Measurements from ENCODE around the gene CCNB1IP1.
"Not testable (repeated sequence)": the region's sequence is repeated elsewhere in the genome, so short reads cannot be mapped to it uniquely, and the experiment has no call there.

The CCNB1IP1 gene, protein sequence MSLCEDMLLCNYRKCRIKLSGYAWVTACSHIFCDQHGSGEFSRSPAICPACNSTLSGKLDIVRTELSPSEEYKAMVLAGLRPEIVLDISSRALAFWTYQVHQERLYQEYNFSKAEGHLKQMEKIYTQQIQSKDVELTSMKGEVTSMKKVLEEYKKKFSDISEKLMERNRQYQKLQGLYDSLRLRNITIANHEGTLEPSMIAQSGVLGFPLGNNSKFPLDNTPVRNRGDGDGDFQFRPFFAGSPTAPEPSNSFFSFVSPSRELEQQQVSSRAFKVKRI

GRCh38 chr14:20332788-20333493 lies at the start of gene CCNB1IP1:
Gene CCNB1IP1, minus strand, starts transcription at chr14:20333279. Its CDS starts 16,756 bp downstream, at chr14:20316523.
- in situ Hi-C loops (cut with MboI; ENCODE audit: low sequenced_read_pairs), result no loop called here

- in situ Hi-C loops (cut with MboI; ENCODE audit: low sequenced_read_pairs), result no loop called here
Measured at GRCh38 chr14:20382526-20382925, 49.4 kb upstream of the CCNB1IP1 start.

- in situ Hi-C loops (cut with MboI; ENCODE audit: low sequenced_read_pairs), result no loop called here
Measured at GRCh38 chr14:20381341-20381740, 48.3 kb upstream of the CCNB1IP1 start.

DNA sequence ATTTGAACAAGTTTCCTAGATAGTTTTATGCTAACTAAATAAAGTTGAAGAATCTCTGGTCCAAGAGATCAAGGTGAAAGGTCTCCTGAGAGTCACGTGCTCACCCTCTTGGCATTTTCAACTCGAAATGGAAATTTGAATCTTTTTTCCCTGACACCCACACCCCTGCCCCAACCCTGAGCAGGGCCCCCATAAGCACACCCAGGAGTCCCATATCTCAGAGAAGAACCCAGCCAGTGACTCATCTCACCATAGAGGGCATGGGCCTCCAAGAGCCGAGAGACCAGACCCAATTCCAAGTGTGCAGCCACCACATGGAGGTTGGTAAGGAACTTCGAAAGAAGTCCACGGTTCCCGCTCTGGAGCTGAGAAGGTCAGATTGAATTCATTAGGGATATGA lies 47.6 kb upstream of the CCNB1IP1 start:
- in situ Hi-C loops (cut with MboI; ENCODE audit: low sequenced_read_pairs), result no loop called here

DNA sequence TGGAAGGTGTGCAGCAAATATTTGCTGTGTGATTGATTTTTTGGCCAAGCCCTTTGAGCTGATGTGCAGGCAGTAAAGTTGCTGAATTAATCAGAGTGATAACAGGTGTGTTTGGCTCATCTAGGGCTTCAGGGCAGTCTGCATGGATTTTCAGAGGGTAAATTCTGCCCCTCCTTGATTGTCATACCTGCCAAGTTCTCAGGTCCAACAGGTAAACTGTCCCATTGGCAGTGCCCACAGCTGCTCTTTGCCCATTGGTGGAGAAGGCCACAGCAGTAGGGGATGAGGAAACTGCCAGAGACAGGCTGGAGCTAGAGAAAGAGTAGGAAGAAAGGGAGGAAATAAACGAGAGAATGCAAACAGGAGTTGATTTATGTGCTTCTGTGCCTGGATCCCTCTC lies 46.7 kb upstream of the CCNB1IP1 start:
- in situ Hi-C loops (cut with MboI; ENCODE audit: low sequenced_read_pairs), result no loop called here

DNA sequence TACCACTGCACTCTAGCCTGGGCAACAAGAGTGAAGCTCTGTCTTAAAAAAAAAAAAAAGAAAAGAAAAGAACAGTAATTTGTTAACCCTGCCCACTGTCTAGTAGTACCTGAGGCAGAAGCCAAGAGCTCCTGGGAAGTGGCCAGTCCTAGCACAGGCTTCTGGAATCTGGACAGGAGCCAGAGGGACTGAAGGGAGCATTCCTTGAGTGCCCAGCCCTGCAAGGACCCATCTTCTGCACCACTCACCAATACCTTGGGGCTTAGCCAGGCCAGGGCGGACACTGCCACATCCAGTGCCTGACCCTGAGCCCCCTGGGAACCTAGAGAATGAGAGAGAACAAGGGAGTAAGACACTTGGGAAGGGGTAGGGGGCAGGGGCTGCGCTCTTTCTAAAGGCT lies 44.1 kb upstream of the CCNB1IP1 start:
- in situ Hi-C loops (cut with MboI; ENCODE audit: low sequenced_read_pairs), result no loop called here

DNA sequence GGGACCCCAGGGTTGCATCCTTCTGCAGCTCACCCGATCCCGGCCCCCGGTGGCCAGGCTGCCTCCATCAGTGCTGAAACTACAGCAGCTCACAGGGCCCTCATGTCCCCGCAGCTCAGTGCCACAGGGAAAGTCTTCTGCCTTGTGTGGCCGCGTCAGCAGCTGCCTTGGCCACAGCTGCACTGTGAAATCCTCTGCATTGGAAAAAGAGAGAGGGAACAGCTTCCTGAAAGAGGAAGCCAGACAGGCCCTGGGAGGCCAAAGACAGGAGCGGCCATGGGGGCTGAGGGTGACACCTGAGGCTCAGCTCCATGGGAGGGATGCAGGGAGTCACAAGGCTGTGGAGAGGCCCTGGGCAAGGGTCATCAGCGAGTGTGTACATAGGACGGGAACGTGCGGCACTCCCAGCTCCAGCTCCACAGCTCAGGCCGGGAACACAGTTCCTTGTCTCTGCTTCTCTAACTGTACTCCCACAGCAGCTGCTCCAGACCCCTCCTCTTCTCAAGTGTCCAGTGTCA lies 43.1 kb upstream of the CCNB1IP1 start:
- in situ Hi-C loops (cut with MboI; ENCODE audit: low sequenced_read_pairs), result no loop called here

GRCh38 chr14:20375471-20375870 lies 42.4 kb upstream of the CCNB1IP1 start:
- in situ Hi-C loops (cut with MboI; ENCODE audit: low sequenced_read_pairs), result no loop called here

DNA sequence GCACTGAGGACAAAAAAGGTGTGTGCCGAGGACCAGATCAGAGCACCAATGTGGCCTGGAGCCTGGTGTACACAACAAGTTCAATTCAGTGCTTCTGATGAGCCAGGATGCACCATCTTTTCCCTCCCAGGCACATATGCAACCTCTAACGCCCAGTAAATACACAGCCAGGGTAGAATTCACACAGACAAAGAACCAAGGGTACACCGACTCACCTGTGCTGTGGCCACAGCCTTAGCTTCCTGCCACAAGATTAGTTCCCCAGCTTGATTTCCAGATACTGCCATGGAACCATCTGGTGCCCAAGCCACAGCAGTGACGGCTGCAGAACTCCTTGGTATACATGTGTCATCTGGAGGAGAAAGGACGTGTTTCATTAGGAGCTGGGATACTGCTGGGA lies 39.7 kb upstream of the CCNB1IP1 start:
- in situ Hi-C loops (cut with MboI; ENCODE audit: low sequenced_read_pairs), result no loop called here

DNA sequence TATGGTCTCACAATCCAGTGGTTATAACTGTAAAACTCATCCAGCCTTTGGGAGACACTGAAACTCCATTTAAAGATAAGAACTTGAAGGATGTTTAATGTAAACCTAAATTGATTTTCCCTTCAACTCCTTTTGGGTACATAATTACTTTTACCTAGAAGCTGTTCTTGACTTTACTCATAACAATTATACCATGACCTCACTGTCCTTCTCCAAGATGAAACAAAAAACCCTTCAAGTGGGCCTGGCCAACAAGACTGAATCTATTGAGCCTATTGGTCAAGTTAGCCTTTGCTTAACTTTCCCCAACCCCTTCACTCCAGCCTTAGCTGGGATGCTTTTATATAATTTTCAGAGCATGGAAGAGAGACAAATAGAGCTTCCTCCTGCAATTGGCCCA lies 32.8 kb upstream of the CCNB1IP1 start:
- in situ Hi-C loops (cut with MboI; ENCODE audit: low sequenced_read_pairs), result no loop called here

DNA sequence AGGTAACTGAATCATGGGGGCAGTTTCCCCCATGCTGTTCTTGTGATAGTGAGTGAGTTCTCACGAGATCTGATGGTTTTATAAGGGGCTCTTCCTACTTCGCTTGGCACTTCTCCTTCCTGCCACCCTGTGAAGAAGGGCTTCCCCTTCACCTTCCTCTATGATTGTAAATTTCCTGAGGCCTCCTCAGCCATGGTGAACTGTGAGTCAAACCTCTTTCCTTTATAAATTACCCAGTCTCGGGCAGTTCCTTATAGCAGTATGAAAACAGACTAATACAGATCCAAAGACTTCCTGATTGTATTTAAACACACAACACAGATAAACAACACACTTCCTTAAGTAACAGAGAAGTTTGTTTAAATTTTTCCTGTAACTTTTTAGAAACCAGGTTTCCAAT lies 25.4 kb upstream of the CCNB1IP1 start:
- in situ Hi-C loops (cut with MboI; ENCODE audit: low sequenced_read_pairs), result not testable (repeated sequence)

- in situ Hi-C loops (cut with MboI; ENCODE audit: low sequenced_read_pairs), result no loop called here
Measured at GRCh38 chr14:20356422-20356821, 23.3 kb upstream of the CCNB1IP1 start.

DNA sequence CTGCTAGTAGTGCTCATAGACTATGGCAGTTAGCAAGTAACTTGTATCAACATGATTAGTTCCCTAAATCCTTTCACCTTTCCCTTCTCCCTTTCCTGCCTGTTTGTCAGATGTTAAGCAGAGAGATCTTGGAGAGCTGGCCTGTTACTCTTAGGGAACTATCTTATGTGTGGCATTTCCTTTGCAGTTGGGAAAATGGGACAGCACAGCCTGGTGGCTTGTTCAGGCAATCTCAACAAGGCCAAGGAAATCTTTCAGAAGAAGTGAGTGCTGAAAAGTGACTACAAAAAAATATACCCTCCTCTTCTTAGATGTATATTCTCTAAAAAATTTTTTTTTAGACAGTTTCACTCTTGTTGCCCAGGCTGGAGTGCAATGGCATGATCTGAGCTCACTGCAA lies 17.8 kb upstream of the CCNB1IP1 start:
- in situ Hi-C loops (cut with MboI; ENCODE audit: low sequenced_read_pairs), result no loop called here

DNA sequence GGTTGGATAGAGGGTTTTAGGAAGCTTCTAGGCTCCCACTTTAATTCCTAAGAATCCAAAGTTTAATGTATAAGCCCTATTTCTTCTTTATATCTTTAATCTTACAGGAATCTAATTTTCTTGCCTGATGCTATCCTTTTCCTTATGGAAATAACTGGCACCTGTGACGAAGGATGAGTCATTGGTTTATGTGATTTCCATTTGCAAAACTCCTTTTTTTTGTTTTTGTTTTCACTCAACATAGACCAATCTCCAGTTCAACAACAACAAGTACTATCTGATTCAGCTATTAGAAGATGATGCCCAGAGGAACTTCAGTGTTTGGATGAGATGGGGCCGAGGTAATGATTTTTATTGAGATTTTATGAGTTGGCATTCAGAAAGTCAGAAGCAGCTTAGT lies 17.2 kb upstream of the CCNB1IP1 start:
- in situ Hi-C loops (cut with MboI; ENCODE audit: low sequenced_read_pairs), result no loop called here

- in situ Hi-C loops (cut with MboI; ENCODE audit: low sequenced_read_pairs), result no loop called here
Measured at GRCh38 chr14:20347747-20348146, 14.7 kb upstream of the CCNB1IP1 start.

DNA sequence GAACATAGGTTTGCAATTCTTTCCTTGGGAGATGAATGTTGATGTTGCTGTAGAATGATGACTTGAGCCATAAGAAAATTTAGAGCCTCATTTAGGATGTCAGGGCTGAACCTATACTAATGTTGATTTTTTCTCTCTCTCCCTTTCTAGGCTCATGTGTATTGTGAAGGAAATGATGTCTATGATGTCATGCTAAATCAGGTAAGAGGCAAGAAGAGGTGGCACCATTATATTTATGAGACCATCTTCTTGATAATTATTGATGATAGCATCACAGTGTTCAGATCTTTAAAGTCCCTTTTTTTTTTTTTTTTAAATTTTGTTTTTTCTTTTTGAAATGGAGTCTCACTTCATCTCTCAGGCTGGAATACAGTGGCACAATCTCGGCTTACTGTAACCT lies 13.6 kb upstream of the CCNB1IP1 start:
- in situ Hi-C loops (cut with MboI; ENCODE audit: low sequenced_read_pairs), result no loop called here

DNA sequence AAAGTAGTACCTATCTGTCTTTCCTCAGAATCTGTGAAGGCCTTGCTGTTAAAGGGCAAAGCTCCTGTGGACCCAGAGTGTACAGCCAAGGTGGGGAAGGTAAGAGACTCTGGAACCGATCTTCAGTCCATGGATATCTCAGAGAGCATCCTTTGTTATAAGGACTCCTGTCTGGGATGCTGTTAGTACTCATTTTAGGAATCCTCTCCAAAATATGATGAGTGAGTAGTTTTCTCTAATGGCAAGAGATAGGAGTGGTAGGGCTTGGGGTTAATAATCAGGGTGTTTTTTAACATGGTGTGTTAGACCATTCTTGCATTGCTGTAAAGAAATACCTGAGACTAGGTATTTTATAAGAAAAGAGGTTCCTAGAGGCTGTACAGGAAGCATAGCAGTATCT lies 12.3 kb upstream of the CCNB1IP1 start:
- in situ Hi-C loops (cut with MboI; ENCODE audit: low sequenced_read_pairs), result no loop called here

GRCh38 chr14:20343862-20344220 lies 10.8 kb upstream of the CCNB1IP1 start:
- in situ Hi-C loops (cut with MboI; ENCODE audit: low sequenced_read_pairs), result no loop called here

DNA sequence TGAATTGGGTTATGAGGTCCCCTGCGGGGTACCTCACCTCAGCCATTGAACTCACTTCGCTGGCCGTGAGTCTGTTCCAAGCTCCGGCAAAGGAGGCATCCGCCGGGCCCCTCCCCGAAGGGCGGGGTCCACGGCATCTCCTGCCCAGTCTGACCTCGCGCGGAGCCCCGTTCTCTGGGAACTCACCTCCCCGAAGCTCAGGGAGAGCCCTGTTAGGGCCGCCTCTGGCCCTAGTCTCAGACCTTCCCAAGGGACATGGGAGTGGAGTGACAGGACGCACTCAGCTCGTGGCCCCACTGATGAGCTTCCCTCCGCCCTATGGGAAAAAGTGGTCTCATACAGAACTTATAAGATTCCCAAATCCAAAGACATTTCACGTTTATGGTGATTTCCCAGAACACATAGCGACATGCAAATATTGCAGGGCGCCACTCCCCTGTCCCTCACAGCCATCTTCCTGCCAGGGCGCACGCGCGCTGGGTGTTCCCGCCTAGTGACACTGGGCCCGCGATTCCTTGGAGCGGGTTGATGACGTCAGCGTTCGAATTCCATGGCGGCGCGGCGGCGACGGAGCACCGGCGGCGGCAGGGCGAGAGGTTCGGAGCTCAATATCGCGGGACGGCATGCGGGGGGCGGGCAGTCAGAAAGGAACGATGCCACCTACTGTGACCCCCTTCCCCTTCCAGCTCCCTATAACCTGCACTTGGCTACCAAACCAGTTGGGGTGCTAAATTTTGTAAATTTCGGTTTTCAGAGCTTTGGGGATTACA lies 10.2 kb upstream of the CCNB1IP1 start, which contains the start of gene PARP2:
PARP2 (plus strand) TSS at position 544 of the 770 bp plus-strand sequence; CDS start at position 551, 7 bp downstream.
- in situ Hi-C loops (cut with MboI; ENCODE audit: low sequenced_read_pairs), result no loop called here

- in situ Hi-C loops (cut with MboI; ENCODE audit: low sequenced_read_pairs), result no loop called here
Measured at GRCh38 chr14:20341646-20342045, 8.6 kb upstream of the CCNB1IP1 start.

- in situ Hi-C loops (cut with MboI; ENCODE audit: low sequenced_read_pairs), result not testable (repeated sequence)
Measured at GRCh38 chr14:20341032-20341431, 8.0 kb upstream of the CCNB1IP1 start.

GRCh38 chr14:20334017-20334416 lies 938 bp upstream of the CCNB1IP1 start:
- in situ Hi-C loops (cut with MboI; ENCODE audit: low sequenced_read_pairs), result no loop called here

All from hTERT RPE-1 (cell line).